Urinary bladder (tissue), 4 donors: ENCODE measurements around the gene PDS5B. TPM values are rescaled to one million over a fixed set of nuclear protein-coding genes. Genes with fewer than 3 reads are reported as not detected.
A peak's percentile ranks its signal among the peaks of the same experiment; 100 is the strongest.

ENCODE experiments used
- DNase-seq: peaks from one replicate; pipeline ENCODE4 v3.0.0-alpha.2; 2015; ENCODE audit errors: extremely low spot score
- H3K27ac ChIP-seq: one replicate; pipeline ENCODE4 v1.5.1; 2013; ENCODE audit warnings: low read depth, mild to moderate bottlenecking, moderate library complexity
- H3K36me3 ChIP-seq: one replicate; pipeline ENCODE4 v1.6.1; 2013; ENCODE audit warnings: mild to moderate bottlenecking, moderate library complexity; ENCODE audit not compliant: insufficient read depth
- H3K4me1 ChIP-seq: one replicate; pipeline ENCODE4 v1.6.1; 2013; ENCODE audit warnings: mild to moderate bottlenecking, moderate library complexity; ENCODE audit not compliant: insufficient read depth
- H3K4me3 ChIP-seq: one replicate; pipeline ENCODE4 v1.5.1; 2013; ENCODE audit warnings: low read depth, low read length
- WGBS: extraction: QIAGEN DNeasy Blood & Tissue Kit; methylation state at CpG from one replicate; pipeline ENCODE4 v1.1.7; 2013; 5-methylcytosine and 5-hydroxymethylcytosine counted together
- polyA plus RNA-seq: library from polyadenylated mRNA; stranded (reverse); fragments of 200-250 nt; gene quantifications from one replicate; pipeline ENCODE4 v1.2.3, GENCODE V29; 2013
- total RNA-seq: library from RNA; depleted of rRNA; stranded (reverse); fragments of >200 nt; gene quantifications from one replicate; pipeline ENCODE4 v1.2.3, GENCODE V29; 2014
- donor health status: healthy with polysubstance abuse.
- donor health status: healthy.

Gene PDS5B
- total and polyA plus RNA-seq, 2 donors: 17.1 to 158 TPM

- Histone ChIP-seq H3K4me1 (no peaks in the 10 kb centered on the region), H3K36me3 (no peaks in the 10 kb centered on the region), H3K27ac (no peak overlapping the region), H3K4me3 (no peak overlapping the region)
- DNase-seq: no peak
- WGBS: 54% methylated on average over 3 of the region's 3 CpGs
These were observed 5.0 kb upstream of the PDS5B start for GRCh38 chr13:32581177-32581786.

GRCh38 chr13:32582281-32582680, 4.0 kb upstream of the PDS5B start:
- Histone ChIP-seq H3K4me3 (no peak overlapping the region), H3K27ac (no peak overlapping the region), H3K4me1 (no peaks in the 10 kb centered on the region), H3K36me3 (no peaks in the 10 kb centered on the region)
- no peak for DNase-seq
- WGBS: 55% methylated on average over 2 of the region's 2 CpGs

- 80% methylated on average over 2 of the region's 2 CpGs for WGBS
- no peak for DNase-seq
- H3K27ac ChIP-seq: no peak overlapping the region
- no peak overlapping the region for H3K4me3 ChIP-seq
- H3K36me3 ChIP-seq: no peaks in the 10 kb centered on the region
- H3K4me1 ChIP-seq: no peaks in the 10 kb centered on the region
These were observed 3.3 kb upstream of the PDS5B start for GRCh38 chr13:32582991-32583390.

- 19% methylated on average over 8 of the region's 8 CpGs for WGBS
- Histone ChIP-seq H3K4me1 (no peaks in the 10 kb centered on the region), H3K36me3 (no peaks in the 10 kb centered on the region), H3K27ac (no peak overlapping the region), H3K4me3 (peak overlapping the region; percentile 19)
- DNase-seq: no peak
These were observed 637 bp upstream of the PDS5B start for GRCh38 chr13:32585550-32586079.

GRCh38 chr13:32587011-32587810, 959 bp downstream of the PDS5B start:
- Histone ChIP-seq H3K36me3 (no peaks in the 10 kb centered on the region), H3K27ac (peak overlapping the region; percentile 96), H3K4me1 (no peaks in the 10 kb centered on the region), H3K4me3 (peak overlapping the region; percentile 99)
- peak; percentile 50 for DNase-seq
- WGBS: under 1% methylated on average over 74 of the region's 74 CpGs

DNA sequence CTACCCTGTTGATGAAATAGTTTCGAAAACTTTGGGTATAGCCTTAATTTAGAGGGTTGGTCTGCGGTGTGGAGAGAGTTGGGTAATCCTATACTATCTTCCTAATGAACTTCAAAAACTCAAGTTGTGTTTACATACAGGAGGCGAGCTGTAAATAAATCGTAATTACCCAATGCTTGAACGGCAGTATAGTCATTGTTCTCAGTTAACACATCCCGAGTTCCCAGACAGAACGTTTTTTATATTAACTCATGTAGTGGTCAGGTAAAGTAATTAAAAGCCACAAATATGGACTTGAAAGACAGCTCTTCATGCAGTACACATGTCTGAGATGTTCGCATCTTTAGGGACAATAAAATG, 1.5 kb downstream of the PDS5B start:
- H3K36me3 ChIP-seq: no peaks in the 10 kb centered on the region
- no peaks in the 10 kb centered on the region for H3K4me1 ChIP-seq
- DNase-seq: no peak
- H3K27ac ChIP-seq: peak overlapping the region; percentile 96
- peak overlapping the region; percentile 99 for H3K4me3 ChIP-seq
- under 1% methylated on average over 8 of the region's 8 CpGs for WGBS

- 25% methylated on average over 5 of the region's 5 CpGs for WGBS
- Histone ChIP-seq H3K36me3 (no peaks in the 10 kb centered on the region), H3K4me3 (no peak overlapping the region), H3K4me1 (no peaks in the 10 kb centered on the region), H3K27ac (no peak overlapping the region)
- no peak for DNase-seq
These were observed 2.5 kb downstream of the PDS5B start for GRCh38 chr13:32588736-32589135.

GRCh38 chr13:32589471-32589870, 3.2 kb downstream of the PDS5B start:
- DNase-seq: no peak
- 34% methylated on average over 8 of the region's 8 CpGs for WGBS
- Histone ChIP-seq H3K27ac (no peak overlapping the region), H3K4me3 (peak overlapping the region; percentile 3), H3K36me3 (no peaks in the 10 kb centered on the region), H3K4me1 (no peaks in the 10 kb centered on the region)

GRCh38 chr13:32590266-32590665, 4.0 kb downstream of the PDS5B start:
- 34% methylated on average over 2 of the region's 2 CpGs for WGBS
- Histone ChIP-seq H3K4me1 (no peaks in the 10 kb centered on the region), H3K36me3 (no peaks in the 10 kb centered on the region), H3K27ac (no peak overlapping the region), H3K4me3 (no peak overlapping the region)
- DNase-seq: no peak

DNA sequence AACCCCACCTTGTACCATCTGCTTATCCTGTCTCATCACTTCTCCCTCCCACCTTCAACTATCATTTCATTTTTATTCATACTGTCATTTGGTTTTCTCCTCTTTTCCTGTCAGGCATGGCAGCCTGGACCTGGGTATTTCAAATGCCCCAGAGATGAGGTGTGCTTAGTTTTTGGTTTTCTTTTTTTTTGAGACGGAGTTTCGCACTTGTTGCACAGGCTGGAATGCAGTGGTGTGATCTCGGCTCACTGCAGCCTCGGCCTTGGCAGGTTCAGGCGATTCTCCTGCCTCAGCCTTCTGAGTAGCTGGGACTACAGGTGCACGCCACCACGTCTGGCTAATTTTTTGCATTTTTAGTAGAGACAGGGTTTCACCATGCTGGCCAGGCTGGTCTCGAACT, 5.8 kb downstream of the PDS5B start:
- Histone ChIP-seq H3K27ac (no peak overlapping the region), H3K4me1 (no peaks in the 10 kb centered on the region), H3K36me3 (no peaks in the 10 kb centered on the region), H3K4me3 (no peak overlapping the region)
- no peak for DNase-seq
- 97% methylated on average over 8 of the region's 8 CpGs for WGBS

GRCh38 chr13:32594157-32594738, 8.0 kb downstream of the PDS5B start:
- Histone ChIP-seq H3K4me3 (no peak overlapping the region), H3K27ac (no peak overlapping the region), H3K36me3 (no peaks in the 10 kb centered on the region), H3K4me1 (no peaks in the 10 kb centered on the region)
- DNase-seq: no peak

DNA sequence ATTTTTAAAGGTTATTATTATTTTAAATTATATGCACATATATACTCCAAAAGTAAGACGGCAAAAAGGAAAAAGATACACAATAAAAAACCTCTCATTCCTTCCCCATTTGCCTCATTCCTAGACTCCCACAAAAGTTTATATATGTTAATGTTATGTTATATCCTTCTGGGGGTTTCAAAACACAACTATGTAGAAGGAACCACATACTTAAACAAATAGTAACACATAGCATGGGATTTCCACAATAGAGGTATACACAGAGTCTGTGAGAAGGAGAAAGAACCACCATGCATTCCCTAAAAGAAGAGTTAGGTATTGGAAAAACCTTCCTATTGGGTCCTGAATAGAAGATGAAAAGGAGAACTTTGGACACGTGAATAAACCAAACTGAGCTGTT, 9.1 kb downstream of the PDS5B start:
- H3K27ac ChIP-seq: no peak overlapping the region
- no peak overlapping the region for H3K4me3 ChIP-seq
- 82% methylated on average over 2 of the region's 2 CpGs for WGBS
- H3K4me1 ChIP-seq: no peaks in the 10 kb centered on the region
- H3K36me3 ChIP-seq: no peaks in the 10 kb centered on the region
- DNase-seq: no peak

GRCh38 chr13:32600890-32601289, 14.6 kb downstream of the PDS5B start:
- no peak overlapping the region for H3K4me3 ChIP-seq
- no peak for DNase-seq
- WGBS: 63% methylated on average over 2 of the region's 2 CpGs
- no peaks in the 10 kb centered on the region for H3K36me3 ChIP-seq
- H3K27ac ChIP-seq: no peak overlapping the region
- no peaks in the 10 kb centered on the region for H3K4me1 ChIP-seq

DNA sequence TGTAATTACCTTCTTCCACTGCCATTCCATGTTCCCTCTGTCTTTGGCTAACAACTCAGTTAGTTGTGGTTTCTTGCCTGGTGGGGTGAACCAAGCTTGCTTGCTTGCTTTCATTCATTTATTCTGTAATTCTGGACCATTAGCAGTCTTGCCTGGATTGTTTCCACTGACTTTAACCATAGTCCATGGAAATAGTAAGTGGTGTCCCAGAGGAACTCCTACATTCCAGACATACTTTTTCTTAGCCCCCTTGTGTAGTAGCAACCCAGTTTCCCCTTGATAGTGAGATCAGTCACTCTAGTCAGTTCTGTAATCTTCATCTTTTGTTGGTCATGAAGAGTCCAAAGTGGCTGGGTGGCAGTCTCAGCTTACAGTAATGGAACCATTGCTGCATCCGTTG, 23.2 kb downstream of the PDS5B start:
- 83% methylated on average over 1 of the region's 1 CpG for WGBS
- DNase-seq: no peak
- Histone ChIP-seq H3K4me3 (no peak overlapping the region), H3K36me3 (no peaks in the 10 kb centered on the region), H3K4me1 (peaks cover 2% of the 10 kb centered on the region), H3K27ac (no peak overlapping the region)
